Measurements from ENCODE around the gene TF. TPM values are rescaled to one million over a fixed set of nuclear protein-coding genes. Genes with fewer than 3 reads are reported as not detected.

TF gene
- total RNA-seq, 1 experiment from 2014 or later, result 0.09 TPM

GRCh38 chr3:133756716-133757694 is 10.8 kb downstream of the TF start:
- Histone ChIP-seq H2BK15ac (ENCODE audit: low read depth, low read length) (no peak overlapping the region), H2AFZ (ENCODE audit: low read length) (no peak overlapping the region), H2AK5ac (ENCODE audit: insufficient read length, low read length) (no peak overlapping the region), H4K5ac (ENCODE audit: insufficient read length, low read depth, low read length) (no peak overlapping the region), H3K14ac (ENCODE audit: insufficient read depth, low read length) (no peak overlapping the region), H3K56ac (ENCODE audit: insufficient read length, low read depth, low read length) (no peak overlapping the region), H3K23me2 (ENCODE audit: insufficient read length, low read depth, low read length, poor library complexity, severe bottlenecking) (no peaks in the 10 kb centered on the region), H4K8ac (replicated peaks; ENCODE audit: insufficient read length, low read depth, low read length) (no peak overlapping the region), H3T11ph (ENCODE audit: low read length) (no peak overlapping the region), H2BK12ac (ENCODE audit: insufficient read length, low read depth, low read length) (no peak overlapping the region), H3K18ac (ENCODE audit: insufficient read length, low read depth, low read length) (no peak overlapping the region), H3K27me3 (ENCODE audit: insufficient read depth, low read length) (no peaks in the 10 kb centered on the region), H4K91ac (ENCODE audit: insufficient read length, low read depth, low read length) (no peak overlapping the region), H2BK20ac (ENCODE audit: low read depth, low read length, poor library complexity, severe bottlenecking) (no peak overlapping the region), H2BK5ac (ENCODE audit: insufficient read length, low read length) (no peak overlapping the region), H4K20me1 (ENCODE audit: control insufficient read depth, insufficient read depth, insufficient read length) (no peaks in the 10 kb centered on the region), H3K79me1 (ENCODE audit: insufficient read depth, low read depth, low read length, poor library complexity, severe bottlenecking) (no peaks in the 10 kb centered on the region), H3K4ac (ENCODE audit: low read depth, low read length) (no peak overlapping the region), H3K27ac (ENCODE audit: insufficient read length, low read depth, low read length) (no peak overlapping the region), H3K9me3 (ENCODE audit: control insufficient read depth, low read depth, low read length) (no peaks in the 10 kb centered on the region), H3K4me1 (ENCODE audit: insufficient read depth, low read length) (no peaks in the 10 kb centered on the region), H3K79me2 (ENCODE audit: insufficient read depth, low read length) (no peaks in the 10 kb centered on the region), H2BK120ac (ENCODE audit: low read depth, low read length, poor library complexity, severe bottlenecking) (no peak overlapping the region), H3K9ac (ENCODE audit: extremely low read depth, insufficient read length, low read length) (no peak overlapping the region), H3K23ac (ENCODE audit: insufficient read length, low read depth, low read length) (no peak overlapping the region), H3K4me2 (ENCODE audit: insufficient read depth, insufficient read length, low read length) (no peak overlapping the region)
- H3K36me3 Mint-ChIP-seq (ENCODE audit: insufficient read depth in 1 of 3, low read depth in 3 of 3), result no peaks in the 10 kb centered on the region; a peak in 1 of 7 replicates
- TF ChIP-seq CTCF (conservative IDR thresholded peaks at IDR 0.05), result no peak
- no peak overlapping the region; a peak in 1 of 7 replicates for H3K27ac Mint-ChIP-seq
- no peak overlapping the region for H3K4me3 Mint-ChIP-seq
- no peaks in the 10 kb centered on the region for H3K9me3 Mint-ChIP-seq
- DNase-seq, result no peak
- WGBS (ENCODE audit: extremely low coverage, insufficient read length, low lambda C conversion rate), result no CpG with 5 or more reads among the region's 20 CpGs
- peaks cover 25 to 26% of the 10 kb centered on the region in 2 experiments for H3K4me1 Mint-ChIP-seq
- H3K27me3 Mint-ChIP-seq (ENCODE audit: low read depth), result peaks cover 7% of the 10 kb centered on the region

Measured in H9 (cell line).